Tibial nerve (tissue), 3 donors: ENCODE results near the gene LDAH.

ENCODE experiments used
- POLR2A ChIP-seq, 2 donors: fragments of 450-650 bp; IDR thresholded peaks; one replicate each; pipeline ENCODE4 v1.6.1; 2017; ENCODE audit warnings: antibody characterized with exemption in 2 of 2, mild to moderate bottlenecking in 2 of 2, moderate library complexity in 2 of 2
- TF ChIP-seq, protein P1 (sequence below), 5 experiments: fragments of 200-600 bp in 3 of 5; fragments of 450-650 bp in 2 of 5; sonication (generic) in 3 of 5; IDR thresholded peaks; one replicate each; pipeline ENCODE4 v1.5.1; 2016 to 2019; ENCODE audit warnings: antibody characterized with exemption in 5 of 5, mild to moderate bottlenecking in 3 of 5, moderate library complexity in 2 of 5

DNA sequence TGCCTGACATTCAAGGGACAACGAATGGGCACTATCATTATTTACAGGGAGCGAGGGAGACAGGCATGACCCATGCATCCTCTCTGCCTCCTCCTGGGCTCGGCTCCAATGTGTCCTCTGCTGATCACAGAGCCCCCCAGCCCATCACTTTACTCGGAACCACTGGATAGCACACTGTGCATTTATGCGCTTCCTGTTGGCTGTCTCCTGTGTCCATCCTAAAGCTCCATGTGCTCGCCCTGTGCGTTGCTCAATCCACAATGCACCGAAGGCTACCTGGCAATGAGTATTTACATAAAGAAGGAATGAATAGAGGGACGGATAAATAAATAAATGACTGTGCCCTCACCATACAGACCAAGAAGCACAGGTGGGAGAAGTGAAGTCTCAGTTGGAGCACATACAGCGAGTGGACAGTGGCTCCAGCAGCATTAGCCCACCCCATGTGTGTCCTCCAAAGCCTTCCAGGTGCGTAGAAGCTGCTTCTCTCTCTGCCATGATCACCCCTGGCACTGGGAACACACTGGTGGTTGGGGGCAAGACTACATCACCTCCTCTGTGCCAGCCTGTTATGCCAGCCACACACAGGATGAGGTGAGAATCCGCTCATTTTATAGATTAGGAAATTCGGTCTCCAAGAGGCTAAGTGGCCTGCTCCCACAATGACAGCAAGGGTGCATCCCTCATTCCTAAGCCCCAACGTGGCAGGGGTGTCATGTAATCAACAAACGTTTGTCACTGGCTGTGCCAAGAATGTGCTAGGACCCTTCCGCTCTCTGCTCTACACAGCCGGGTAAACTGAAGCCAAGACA is 158.3 kb downstream of the LDAH start:
- TF ChIP-seq, protein P1, sequence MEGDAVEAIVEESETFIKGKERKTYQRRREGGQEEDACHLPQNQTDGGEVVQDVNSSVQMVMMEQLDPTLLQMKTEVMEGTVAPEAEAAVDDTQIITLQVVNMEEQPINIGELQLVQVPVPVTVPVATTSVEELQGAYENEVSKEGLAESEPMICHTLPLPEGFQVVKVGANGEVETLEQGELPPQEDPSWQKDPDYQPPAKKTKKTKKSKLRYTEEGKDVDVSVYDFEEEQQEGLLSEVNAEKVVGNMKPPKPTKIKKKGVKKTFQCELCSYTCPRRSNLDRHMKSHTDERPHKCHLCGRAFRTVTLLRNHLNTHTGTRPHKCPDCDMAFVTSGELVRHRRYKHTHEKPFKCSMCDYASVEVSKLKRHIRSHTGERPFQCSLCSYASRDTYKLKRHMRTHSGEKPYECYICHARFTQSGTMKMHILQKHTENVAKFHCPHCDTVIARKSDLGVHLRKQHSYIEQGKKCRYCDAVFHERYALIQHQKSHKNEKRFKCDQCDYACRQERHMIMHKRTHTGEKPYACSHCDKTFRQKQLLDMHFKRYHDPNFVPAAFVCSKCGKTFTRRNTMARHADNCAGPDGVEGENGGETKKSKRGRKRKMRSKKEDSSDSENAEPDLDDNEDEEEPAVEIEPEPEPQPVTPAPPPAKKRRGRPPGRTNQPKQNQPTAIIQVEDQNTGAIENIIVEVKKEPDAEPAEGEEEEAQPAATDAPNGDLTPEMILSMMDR (IDR thresholded peaks at IDR 0.05), result no peak
- no peak for TF ChIP-seq POLR2A (IDR thresholded peaks at IDR 0.05)
